Stomach (tissue), 9 donors: Measurements from ENCODE around the gene GPR63. TPM values are rescaled to one million over a fixed set of nuclear protein-coding genes. Genes with fewer than 3 reads are reported as not detected.

Experiments
- DNase-seq, 2 donors: peaks; one replicate each; pipeline versions ENCODE4 v3.0.0 to v3.0.0-alpha.2; 2013 to 2019
- H3K27ac ChIP-seq, 5 donors: fragments of 200-600 bp in 4 of 5; sonication (generic) in 4 of 5; one replicate each; pipeline ENCODE4 v1.5.1; 2013 to 2019; ENCODE audit warnings: mild to moderate bottlenecking in 1 of 5, moderate library complexity in 1 of 5
- H3K27me3 ChIP-seq, 3 donors: fragments of 200-600 bp; sonication (generic); one replicate each; pipeline ENCODE4 v1.5.1; 2017 to 2019; ENCODE audit warnings: mixed run types in 1 of 3
- H3K36me3 ChIP-seq, 4 donors: fragments of 200-600 bp; sonication (generic); 1 replicate in 3 of 4; 2 replicates in 1 of 4; pipeline ENCODE4 v1.5.1; 2016 to 2019
- H3K4me1 ChIP-seq, 4 donors: fragments of 200-600 bp; sonication (generic); one replicate each; pipeline ENCODE4 v1.5.1; 2016 to 2019
- H3K4me3 ChIP-seq, 4 donors: fragments of 200-600 bp; sonication (generic) in 3 of 4; one replicate each; pipeline ENCODE4 v1.5.1; 2016 to 2019; ENCODE audit warnings: mild to moderate bottlenecking in 1 of 4
- H3K9me3 ChIP-seq, 4 donors: fragments of 200-600 bp; sonication (generic); one replicate each; pipeline ENCODE4 v1.5.1; 2016 to 2019
- CTCF ChIP-seq, 7 experiments: fragments of 450-650 bp in 4 of 7; fragments of 200-600 bp in 3 of 7; sonication (generic) in 3 of 7; IDR thresholded peaks; one replicate each; pipeline ENCODE4 v1.5.1; 2016 to 2019; ENCODE audit warnings: antibody characterized with exemption in 7 of 7, control low read depth in 2 of 7, mild to moderate bottlenecking in 1 of 7
- EP300 ChIP-seq: sonication (generic); formaldehyde crosslinking; IDR thresholded peaks from one replicate; pipeline ENCODE4 v1.6.1; 2017; ENCODE audit warnings: antibody characterized with exemption
- POLR2A ChIP-seq, 4 donors: fragments of 450-650 bp; IDR thresholded peaks; one replicate each; pipeline ENCODE4 v1.6.1; 2016; ENCODE audit warnings: antibody characterized with exemption in 4 of 4, control low read depth in 2 of 4, mild to moderate bottlenecking in 1 of 4, moderate library complexity in 1 of 4
- POLR2AphosphoS5 ChIP-seq, 3 donors: sonication (generic); formaldehyde crosslinking; IDR thresholded peaks; one replicate each; pipeline ENCODE4 v1.6.1; 2016; ENCODE audit warnings: antibody characterized with exemption in 3 of 3
- WGBS, 5 donors: extraction: QIAGEN DNeasy Blood & Tissue Kit in 3 of 5; methylation state at CpG; one replicate each; pipeline versions ENCODE4 v1.1.5 to v1.1.7; 2013 to 2018; 5-methylcytosine and 5-hydroxymethylcytosine counted together
- intact Hi-C: fragments of 100-400 bp; cut with DNase I; formaldehyde crosslinking; loops from one replicate; pipeline ENCODE4 v1.15.1; 2023; ENCODE audit warnings: low total_unique reads
- polyA plus RNA-seq, 3 donors: library from polyadenylated mRNA; stranded (reverse); fragments of 200-250 nt; gene quantifications; one replicate each; pipeline ENCODE4 v1.2.3, GENCODE V29; 2013
- total RNA-seq, 5 donors: library from RNA; depleted of rRNA; stranded (reverse); fragments of >200 nt; gene quantifications; one replicate each; pipeline versions ENCODE4 v1.1.0 to v1.2.3, GENCODE V29; 2014 to 2016
- donor health status: healthy with polysubstance abuse.
- donor health status: Bipolar disorder and iron deficiency.
- donor health status: healthy.

GPR63 gene
- total and polyA plus RNA-seq, 8 donors, result 0.29 to 7.7 (median 0.60) TPM; not detected in 2

- intact Hi-C loops, result no loop called here
- Histone ChIP-seq H3K4me1 (peaks cover 0 to 5% (median 0%) of the 10 kb centered on the region in 4 donors), H3K27ac (peak overlapping the region in 1 of 5 donors; percentile 63), H3K36me3 (no peaks in the 10 kb centered on the region), H3K9me3 (no peaks in the 10 kb centered on the region), H3K4me3 (no peak overlapping the region), H3K27me3 (no peaks in the 10 kb centered on the region)
- 70 to 84% (median 76%) methylated on average over 9 of the region's 9 CpGs for WGBS, 5 donors
- TF ChIP-seq CTCF (IDR thresholded peaks at IDR 0.05) (no peak), EP300 (no peak), POLR2A (IDR thresholded peaks at IDR 0.05) (no peak), POLR2AphosphoS5 (IDR thresholded peaks at IDR 0.05) (no peak)
- DNase-seq, result no peak
Measured at GRCh38 chr6:96876886-96877545, 39.7 kb upstream of the GPR63 start.

- WGBS, 5 donors, result 76 to 97% (median 90%) methylated on average over 1 of the region's 1 CpG
- no peak overlapping the region for H3K27ac ChIP-seq
- no peak overlapping the region for H3K4me3 ChIP-seq
- H3K36me3 ChIP-seq, result no peaks in the 10 kb centered on the region
- H3K4me1 ChIP-seq, result no peaks in the 10 kb centered on the region
- no peak for DNase-seq
- TF ChIP-seq POLR2A (IDR thresholded peaks at IDR 0.05), result no peak
- TF ChIP-seq CTCF (IDR thresholded peaks at IDR 0.05), result no peak
- no peak for TF ChIP-seq EP300
- intact Hi-C loops, result no loop called here
- no peaks in the 10 kb centered on the region for H3K9me3 ChIP-seq
- no peaks in the 10 kb centered on the region for H3K27me3 ChIP-seq
Measured at GRCh38 chr6:96872976-96873375, 35.7 kb upstream of the GPR63 start.

GRCh38 chr6:96865055-96865405, 27.8 kb upstream of the GPR63 start:
- Histone ChIP-seq H3K4me1 (no peaks in the 10 kb centered on the region), H3K27ac (no peak overlapping the region), H3K4me3 (no peak overlapping the region), H3K27me3 (no peaks in the 10 kb centered on the region), H3K36me3 (no peaks in the 10 kb centered on the region), H3K9me3 (no peaks in the 10 kb centered on the region)
- intact Hi-C loops, result no loop called here
- TF ChIP-seq POLR2AphosphoS5 (IDR thresholded peaks at IDR 0.05) (no peak), POLR2A (IDR thresholded peaks at IDR 0.05) (no peak), EP300 (no peak), CTCF (IDR thresholded peaks at IDR 0.05) (no peak)
- 72 to 88% (median 84%) methylated on average over 3 of the region's 3 CpGs for WGBS, 5 donors
- no peak for DNase-seq

GRCh38 chr6:96864216-96865054, 27.2 kb upstream of the GPR63 start:
- Histone ChIP-seq H3K4me3 (no peak overlapping the region), H3K9me3 (no peaks in the 10 kb centered on the region), H3K27ac (no peak overlapping the region), H3K27me3 (no peaks in the 10 kb centered on the region), H3K4me1 (no peaks in the 10 kb centered on the region), H3K36me3 (no peaks in the 10 kb centered on the region)
- peak in 1 of 2 donors; percentile 51 for DNase-seq
- intact Hi-C loops, result no loop called here
- TF ChIP-seq EP300 (no peak), CTCF (IDR thresholded peaks at IDR 0.05) (no peak), POLR2AphosphoS5 (IDR thresholded peaks at IDR 0.05) (no peak), POLR2A (IDR thresholded peaks at IDR 0.05) (no peak)
- 26 to 76% (median 62%) methylated on average over 3 of the region's 3 CpGs for WGBS, 5 donors
